ENCODE data around the gene PHF21B.

The PHF21B gene

GRCh38 chr22:44926491-44927415 lies 83.1 kb downstream of the PHF21B start (continued):
- TF ChIP-seq ZNF704 (tag by site-specific recombination; IDR thresholded peaks at IDR 0.05): no peak
- no peak for TF ChIP-seq ZFP3 (tag by site-specific recombination; IDR thresholded peaks at IDR 0.05; ENCODE audit: low read depth)
- no peak for TF ChIP-seq ZNF510 (tag by site-specific recombination; IDR thresholded peaks at IDR 0.05; ENCODE audit: insufficient replicate concordance)
- TF ChIP-seq BCL11B (tag by site-specific recombination; IDR thresholded peaks at IDR 0.05; ENCODE audit: low read depth): no peak
- no peak for TF ChIP-seq ZIC2 (tag by site-specific recombination; IDR thresholded peaks at IDR 0.05)
- no peak for TF ChIP-seq ELK4 (IDR thresholded peaks at IDR 0.05; ENCODE audit: borderline replicate concordance, low read depth, low read length)
- no peak for TF ChIP-seq ZNF830 (tag by site-specific recombination; IDR thresholded peaks at IDR 0.05; ENCODE audit: low read depth)
- no peak for TF ChIP-seq FEZF1 (tag by site-specific recombination; IDR thresholded peaks at IDR 0.05)
- no peak for TF ChIP-seq ZNF645 (tag by site-specific recombination; IDR thresholded peaks at IDR 0.05)
- TF ChIP-seq MZF1 (tag by site-specific recombination; IDR thresholded peaks at IDR 0.05; ENCODE audit: borderline replicate concordance): no peak
- TF ChIP-seq ZSCAN5A (tag by site-specific recombination; IDR thresholded peaks at IDR 0.05): no peak

- H3K27ac ChIP-seq (ENCODE audit: extremely low read depth, low read depth, low read length): no peak overlapping the region
Measured at GRCh38 chr22:44926124-44926475, 83.7 kb downstream of the PHF21B start.

More at GRCh38 chr22:44926124-44926475, 83.7 kb downstream of the PHF21B start:
- TF ChIP-seq ZBTB7A (tag by site-specific recombination; IDR thresholded peaks at IDR 0.05; ENCODE audit: low read depth) (no peak), ZNF280C (tag by site-specific recombination; IDR thresholded peaks at IDR 0.05) (no peak), ZNF433 (tag by site-specific recombination; IDR thresholded peaks at IDR 0.05; ENCODE audit: low read depth) (no peak), ZNF19 (tag by site-specific recombination; IDR thresholded peaks at IDR 0.05; ENCODE audit: low read depth) (no peak), ZNF274 (IDR thresholded peaks at IDR 0.05; ENCODE audit: low read length) (no peak), ZNF274 (tag by site-specific recombination; IDR thresholded peaks at IDR 0.05; ENCODE audit: borderline replicate concordance) (no peak), PRDM6 (tag by site-specific recombination; IDR thresholded peaks at IDR 0.05) (no peak), ZBTB11 (tag by site-specific recombination; conservative IDR thresholded peaks at IDR 0.05; ENCODE audit: low read depth) (no peak)
- ChIA-PET CTCF (no interaction called here), POLR2A (no interaction called here)
- H3K9me3 ChIP-seq (ENCODE audit: control insufficient read depth, insufficient read depth, low read depth, low read length): no peaks in the 10 kb centered on the region
- no peaks in the 10 kb centered on the region for H3K36me3 ChIP-seq (ENCODE audit: control insufficient read depth in 2 of 2, insufficient read depth in 1 of 2, low read length in 2 of 2)
- no peaks in the 10 kb centered on the region for H3K4me1 ChIP-seq (ENCODE audit: control insufficient read depth, insufficient read depth, low read length)
- no peak overlapping the region for H3K4me3 ChIP-seq (ENCODE audit: low read depth, low read length)

Measured in HEK293 (cell line).